ENCODE results near the gene PCYT1B.

DNA sequence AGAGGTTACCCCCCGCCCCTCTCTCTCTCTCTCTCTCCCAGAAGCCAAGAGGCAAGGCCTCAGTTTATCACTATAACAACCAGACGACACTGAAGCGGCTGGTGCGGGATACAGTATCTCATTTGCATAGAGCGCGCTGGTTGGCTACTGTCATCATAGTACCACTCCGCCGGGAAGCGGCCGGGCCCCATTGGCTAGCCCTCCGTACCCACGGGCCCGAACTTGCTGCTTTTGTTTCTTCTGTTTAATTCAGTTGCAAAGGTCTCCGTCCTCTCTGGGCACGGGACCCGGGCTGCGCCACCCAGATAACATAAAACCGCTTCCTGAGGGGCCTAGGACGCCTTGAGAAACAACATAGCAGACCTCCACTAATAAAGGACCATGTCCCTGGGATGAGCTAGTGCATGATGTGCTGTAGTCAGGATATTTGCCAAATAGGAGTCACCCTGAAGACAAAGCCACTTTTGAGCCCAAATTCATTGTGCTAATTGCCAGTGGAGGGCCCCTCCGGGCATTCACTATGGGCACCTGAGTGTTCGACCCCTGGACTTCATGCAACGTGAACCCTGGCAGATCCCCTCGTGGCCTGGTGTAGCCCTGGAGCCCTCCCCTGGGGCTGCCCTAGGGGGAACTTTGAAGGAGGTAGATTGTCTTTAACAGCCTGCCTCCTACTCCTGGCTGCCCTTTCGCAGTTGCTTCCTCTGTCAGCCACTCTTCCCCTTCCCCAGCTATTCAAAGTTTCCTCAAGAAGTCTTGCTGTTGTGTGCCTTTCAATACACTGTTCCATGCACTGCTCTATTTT, at the start of gene PCYT1B:
- TF ChIP-seq CTCF (IDR thresholded peaks at IDR 0.05): no peak
- TF ChIP-seq POLR2A (IDR thresholded peaks at IDR 0.05): no peak
- TF ChIP-seq EP300 (IDR thresholded peaks at IDR 0.05): no peak

Data from ovary (tissue), 3 donors.